Activated CD8-positive, alpha-beta memory T cell treated with anti-CD3 and anti-CD28 coated beads for 36 hours (primary cell): ENCODE measurements around the gene SLC12A3. TPM values are rescaled to one million over a fixed set of nuclear protein-coding genes. Genes with fewer than 3 reads are reported as not detected.

ENCODE experiments used
- CTCF ChIA-PET: fragments of 350-600 bp; sonication (Branson Sonifier 250); formaldehyde crosslinking; loops from one replicate; lab custom pipeline; 2021; ENCODE audit warnings: antibody characterized with exemption; lab: Charles Lee
- POLR2A ChIA-PET: fragments of 350-600 bp; sonication (Branson Sonifier 250); formaldehyde crosslinking; loops from one replicate; lab custom pipeline; 2021; ENCODE audit warnings: antibody characterized with exemption; lab: Charles Lee
- total RNA-seq, 2 experiments: library from RNA; stranded (reverse); gene quantifications; one replicate each; pipeline ENCODE4 v1.2.3, GENCODE V29; 2021

SLC12A3 gene
- total RNA-seq, 2 experiments from 2014 or later: not detected

DNA sequence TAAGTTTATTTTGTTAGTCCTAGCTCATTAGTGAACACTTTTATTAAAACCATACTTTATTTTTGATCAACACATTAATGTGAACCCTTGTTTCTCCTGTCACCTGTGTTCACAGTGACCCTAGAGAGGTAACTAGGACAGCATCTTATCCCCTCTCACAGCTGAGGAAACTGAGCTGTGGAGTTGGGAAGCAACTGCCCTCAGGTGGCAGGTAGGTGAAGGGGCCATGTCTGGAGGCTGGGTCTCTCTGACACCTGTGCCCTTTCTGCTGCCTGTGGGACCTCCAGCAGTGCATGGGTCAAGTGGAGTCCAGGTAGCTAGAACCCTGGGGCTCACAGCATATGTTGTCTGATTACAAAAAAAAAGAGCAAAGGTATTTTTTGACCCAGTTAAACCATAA lies 22.9 kb upstream of the SLC12A3 start:
- ChIA-PET POLR2A (no interaction called here), CTCF (no interaction called here)

GRCh38 chr16:56844056-56844455 lies 21.0 kb upstream of the SLC12A3 start:
- ChIA-PET CTCF (no interaction called here), POLR2A (no interaction called here)

DNA sequence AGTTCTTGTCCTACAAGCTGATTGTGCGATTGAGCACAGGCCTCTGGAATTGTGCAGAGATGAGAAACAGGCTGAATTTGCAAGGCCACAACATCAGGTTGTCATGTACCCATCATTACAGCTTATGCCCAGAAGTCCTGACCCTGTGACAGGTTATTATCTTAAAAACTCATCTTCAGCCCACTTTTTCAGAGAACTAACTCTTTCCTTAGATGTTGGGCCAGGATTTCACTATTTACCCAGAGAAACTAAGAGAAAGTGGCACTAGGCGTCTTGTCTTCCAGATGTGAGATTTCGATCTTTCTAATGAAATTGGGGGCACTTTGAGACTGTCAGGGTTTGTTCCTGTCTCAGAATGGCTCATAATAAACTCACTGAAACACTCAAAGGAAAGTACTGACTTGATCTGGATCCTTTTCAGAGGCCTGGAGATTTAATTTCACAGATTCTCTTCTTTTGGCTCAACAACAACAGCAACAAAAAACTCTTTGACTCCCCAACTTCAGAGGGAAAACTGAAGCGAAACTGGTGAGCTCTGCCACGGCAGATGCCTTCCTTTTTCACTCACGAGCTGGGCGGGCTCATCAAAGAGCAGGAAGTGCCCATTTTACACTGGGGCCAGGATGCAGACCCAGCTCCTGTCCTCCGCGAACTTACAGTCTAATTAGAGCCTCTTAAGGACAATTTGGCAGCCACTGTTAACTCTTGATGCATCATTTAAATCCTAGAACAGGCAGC lies 17.7 kb upstream of the SLC12A3 start:
- ChIA-PET POLR2A (no interaction called here), CTCF (interaction anchor here (1.3 kb wide), 1 partner anchor 118 kb away, joined by 4 read pairs; no protein-coding TSS in a partner anchor)

GRCh38 chr16:56848029-56848936 lies 16.7 kb upstream of the SLC12A3 start:
- ChIA-PET POLR2A (no interaction called here), CTCF (no interaction called here)

- POLR2A ChIA-PET: no interaction called here
Observed at GRCh38 chr16:56848955-56849689, 15.9 kb upstream of the SLC12A3 start.

GRCh38 chr16:56849690-56850680 lies 15.0 kb upstream of the SLC12A3 start:
- CTCF ChIA-PET: interaction anchor here (0.5 to 2.9 kb wide), 3 partner anchors 14 to 100 kb away, joined by 3 to 10 read pairs (median 3); partner anchors contain the start of gene SLC12A3

More at GRCh38 chr16:56848955-56849689, 15.9 kb upstream of the SLC12A3 start:
- CTCF ChIA-PET: no interaction called here

GRCh38 chr16:56851671-56852400 lies 13.2 kb upstream of the SLC12A3 start:
- ChIA-PET POLR2A (interaction anchor here (0.6 kb wide), 1 partner anchor 8 kb away, joined by 7 read pairs; no protein-coding TSS in a partner anchor), CTCF (interaction anchor here (1.7 to 2.9 kb wide), 2 partner anchors 12 to 98 kb away, joined by 3 to 10 read pairs; partner anchors contain the start of gene SLC12A3)

More at GRCh38 chr16:56849690-56850680, 15.0 kb upstream of the SLC12A3 start:
- POLR2A ChIA-PET: no interaction called here

DNA sequence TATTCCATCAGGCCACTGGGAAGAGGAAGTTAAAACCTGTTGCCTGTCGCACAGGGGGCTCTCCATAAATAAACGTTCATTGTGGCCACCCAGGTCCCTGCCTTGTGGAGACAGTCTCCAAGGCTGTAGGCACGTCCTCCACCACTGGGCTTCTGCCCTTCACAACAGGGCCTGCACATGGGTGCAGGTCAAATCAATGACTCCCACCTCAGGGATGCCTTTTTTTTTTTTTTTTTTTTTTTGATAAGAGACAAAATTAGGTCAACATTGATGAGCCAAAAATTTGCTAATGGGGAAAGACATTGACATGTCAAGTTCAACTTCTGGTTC lies 12.6 kb upstream of the SLC12A3 start:
- ChIA-PET CTCF (interaction anchor here (0.6 to 2.9 kb wide), 2 partner anchors 11 to 30 kb away, joined by 3 to 10 read pairs; partner anchors contain the start of gene SLC12A3), POLR2A (no interaction called here)

DNA sequence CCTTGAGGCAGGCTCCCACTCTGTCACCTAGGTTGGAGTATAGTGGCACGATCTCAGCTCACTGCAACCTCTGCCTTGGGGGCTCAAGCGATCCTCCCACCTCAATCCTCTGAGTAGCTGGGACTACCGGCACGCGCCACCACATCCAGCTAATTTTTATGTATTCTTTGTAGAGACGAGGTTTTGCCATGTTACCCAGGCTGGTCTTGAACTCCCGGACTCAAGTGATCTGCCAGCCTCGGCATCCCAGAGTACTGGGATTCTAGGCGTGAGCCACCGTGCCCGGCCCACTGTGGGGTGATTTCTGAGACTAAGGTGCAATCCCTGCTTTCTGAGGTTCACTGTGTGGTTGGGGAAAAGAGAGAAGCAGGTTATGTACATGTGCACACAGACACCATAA lies 12.0 kb upstream of the SLC12A3 start:
- POLR2A ChIA-PET: interaction anchor here (0.7 kb wide), 1 partner anchor 122 kb away, joined by 7 read pairs; no protein-coding TSS in a partner anchor
- CTCF ChIA-PET: interaction anchor here (0.6 kb wide), 1 partner anchor 29 kb away, joined by 3 read pairs; no protein-coding TSS in a partner anchor

DNA sequence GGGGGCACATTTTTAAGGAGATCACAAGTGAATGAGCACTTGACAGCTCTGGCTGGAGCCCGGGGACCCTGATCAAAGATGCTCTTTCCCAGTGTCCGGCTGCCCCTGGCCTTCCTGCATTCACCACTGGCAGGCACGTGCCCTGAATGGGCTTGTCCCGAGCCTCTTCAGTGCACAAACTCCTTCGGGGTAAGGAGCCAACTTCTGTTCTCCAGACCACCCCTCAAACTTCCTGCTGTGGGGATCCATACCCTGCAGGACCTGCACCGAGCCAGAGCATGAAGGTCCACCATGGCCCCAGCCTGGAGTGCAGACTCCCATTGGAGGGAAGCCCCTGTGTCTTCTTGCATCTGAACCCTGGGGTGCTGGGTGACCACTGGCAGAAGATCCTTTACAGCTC lies 9.8 kb upstream of the SLC12A3 start:
- ChIA-PET CTCF (interaction anchor here (0.8 to 3.5 kb wide), 2 partner anchors 12 to 15 kb away, joined by 5 to 11 read pairs; no protein-coding TSS in a partner anchor), POLR2A (no interaction called here)

DNA sequence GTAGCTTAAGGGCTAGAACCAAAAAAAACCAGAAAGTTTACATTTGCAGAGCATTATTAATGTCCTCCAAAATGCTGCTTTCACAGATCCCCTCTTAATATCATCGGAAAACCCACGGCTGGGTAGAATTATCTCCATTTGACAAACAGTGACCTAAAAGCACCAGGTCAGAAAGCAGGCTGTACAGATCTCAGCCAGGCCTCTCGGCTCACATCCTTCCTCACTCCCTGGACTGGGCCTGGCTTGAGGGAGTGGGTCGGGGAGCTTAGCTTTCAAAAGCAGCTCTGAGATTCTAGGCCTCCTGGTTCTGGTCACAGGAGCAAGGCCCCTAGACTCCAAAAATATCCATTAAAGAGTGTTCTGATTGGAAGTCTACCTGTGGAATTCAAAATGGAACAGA lies 9.1 kb upstream of the SLC12A3 start:
- ChIA-PET POLR2A (no interaction called here), CTCF (interaction anchor here (0.8 to 3.5 kb wide), 3 partner anchors 11 to 16 kb away, joined by 5 to 11 read pairs (median 5); no protein-coding TSS in a partner anchor)

DNA sequence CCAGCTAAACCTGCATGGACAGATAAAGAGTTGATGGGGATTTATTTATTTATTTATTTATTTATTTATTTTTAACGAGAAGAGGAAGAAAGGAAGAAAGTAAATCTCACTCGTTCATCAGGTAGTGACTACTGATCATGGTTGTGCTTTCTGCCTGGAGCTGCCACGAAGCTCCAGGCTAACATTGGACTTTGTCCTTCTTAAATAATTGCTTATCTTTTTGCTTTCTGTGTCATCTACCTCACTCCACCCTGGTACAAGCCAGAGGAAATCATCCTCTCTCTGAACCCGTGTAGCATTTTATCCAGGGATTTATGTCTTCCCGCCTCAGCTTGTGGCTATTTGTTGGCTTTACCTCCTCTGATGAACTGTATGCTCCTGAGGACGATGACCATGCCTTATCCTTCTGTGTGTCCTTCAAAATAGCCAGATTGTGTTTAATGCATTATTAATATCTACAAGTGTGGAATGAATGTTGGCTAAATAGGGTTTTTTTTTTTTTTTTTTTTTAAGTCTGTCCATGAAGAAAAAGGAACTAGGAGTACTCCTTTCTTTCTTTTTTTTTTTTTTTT lies 8.0 kb upstream of the SLC12A3 start:
- CTCF ChIA-PET: interaction anchor here (0.9 to 3.5 kb wide), 3 partner anchors 10 to 95 kb away, joined by 3 to 11 read pairs (median 5); no protein-coding TSS in a partner anchor
- POLR2A ChIA-PET: no interaction called here

DNA sequence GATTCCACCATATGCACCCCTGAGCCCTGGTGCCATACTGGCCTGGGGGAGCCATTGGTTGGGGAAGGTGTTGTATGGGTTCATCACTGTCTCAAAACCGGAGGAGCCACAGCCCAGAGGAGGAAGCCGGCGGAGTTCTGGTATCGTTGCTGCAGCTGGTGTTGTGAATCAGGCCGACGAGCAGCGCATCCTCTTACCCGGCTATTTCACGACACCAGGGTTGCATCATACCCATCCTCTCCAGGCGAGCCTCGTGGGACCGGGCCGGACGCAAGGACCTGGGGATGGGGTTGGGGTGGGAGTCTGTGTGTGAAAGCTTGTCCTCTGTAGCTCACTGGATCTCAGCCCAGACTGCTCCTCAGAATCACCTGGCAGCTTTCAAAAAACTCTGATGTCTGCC lies 6.6 kb upstream of the SLC12A3 start:
- ChIA-PET POLR2A (no interaction called here), CTCF (interaction anchor here (0.7 to 1.3 kb wide), 3 partner anchors 9 to 94 kb away, joined by 3 to 4 read pairs (median 3); no protein-coding TSS in a partner anchor)

- POLR2A ChIA-PET: interaction anchor here (0.6 kb wide), 1 partner anchor 8 kb away, joined by 7 read pairs; no protein-coding TSS in a partner anchor
- CTCF ChIA-PET: interaction anchor here (1.1 to 1.7 kb wide), 3 partner anchors 80 to 233 kb away, joined by 3 to 4 read pairs (median 3); partner anchors contain the start of gene CPNE2
Observed at GRCh38 chr16:56859636-56860035, 5.4 kb upstream of the SLC12A3 start.

DNA sequence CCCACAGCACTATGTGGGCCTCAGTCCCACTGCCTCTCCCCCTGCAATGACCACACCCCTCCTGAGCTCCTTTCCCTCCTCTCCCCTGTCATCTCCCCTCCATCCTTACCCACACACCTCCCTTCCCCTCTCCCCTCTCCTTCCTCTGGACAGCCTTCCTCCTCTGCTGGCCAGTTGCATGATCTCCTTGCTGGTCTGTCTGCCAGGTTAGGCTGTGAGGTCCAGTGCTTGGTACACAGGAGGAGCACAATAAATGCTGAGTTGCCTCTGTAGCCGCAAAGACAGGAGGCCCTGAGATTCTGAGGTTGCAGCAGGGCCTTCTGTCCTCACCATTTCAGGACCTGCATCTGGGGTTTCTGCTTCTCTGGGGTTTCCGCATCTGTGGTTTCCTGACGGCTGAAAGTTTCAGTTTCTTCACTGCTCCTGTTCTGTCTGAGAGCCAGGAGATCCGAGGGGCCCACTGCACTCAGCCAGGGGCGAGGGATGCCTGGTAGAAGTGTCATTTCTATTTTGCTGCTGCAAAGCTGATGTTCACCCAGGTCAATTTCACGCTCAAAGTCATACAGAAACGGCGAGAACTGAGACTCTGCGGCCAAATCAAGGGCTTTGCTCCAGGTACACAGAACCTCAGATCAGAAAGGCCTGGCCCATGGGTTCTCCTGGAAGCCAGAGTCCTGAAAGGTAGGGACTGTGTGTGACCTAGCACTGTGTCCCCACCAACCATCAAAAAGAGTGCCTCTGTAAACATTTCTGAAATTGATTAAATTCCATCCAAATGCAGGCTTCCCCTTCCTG lies 4.6 kb upstream of the SLC12A3 start:
- CTCF ChIA-PET: interaction anchor here (1.1 to 1.7 kb wide), 2 partner anchors 79 to 232 kb away, joined by 3 to 4 read pairs; partner anchors contain the start of gene CPNE2
- POLR2A ChIA-PET: no interaction called here
